Natural killer cell (primary cell): Measurements from ENCODE around the gene GRM4. TPM values are rescaled to one million over a fixed set of nuclear protein-coding genes. Genes with fewer than 3 reads are reported as not detected.

ENCODE experiments used
- ATAC-seq, 3 donors: fragments of 150-1000 bp in 2 of 3; fragments of 200-7000 bp in 1 of 3; cut with Tn5 transposase; 1 replicate in 1 of 3; 2 replicates in 2 of 3; pipeline ENCODE4 v1.10.0; 2021; ENCODE audit warnings: mild to moderate bottlenecking in 2 of 3, moderate library complexity in 2 of 3
- DNase-seq, 2 donors: peaks; one replicate each; pipeline versions ENCODE4 v3.0.0 to v3.0.0-alpha.2; 2013 to 2021; ENCODE audit warnings: mixed read lengths in 1 of 2
- H3K27ac ChIP-seq: one replicate; pipeline ENCODE4 v1.5.1; 2013; ENCODE audit warnings: mild to moderate bottlenecking, low read length
- H3K27me3 ChIP-seq: one replicate; pipeline ENCODE4 v1.6.1; 2013; ENCODE audit warnings: low read length; ENCODE audit not compliant: control insufficient read depth, insufficient read depth
- H3K36me3 ChIP-seq: one replicate; pipeline ENCODE4 v1.6.1; 2013; ENCODE audit warnings: low read length; ENCODE audit not compliant: control insufficient read depth, insufficient read depth
- H3K4me1 ChIP-seq: one replicate; pipeline ENCODE4 v1.6.1; 2013; ENCODE audit warnings: low read length; ENCODE audit not compliant: control insufficient read depth, insufficient read depth
- H3K4me3 ChIP-seq: one replicate; pipeline ENCODE4 v1.5.1; 2013; ENCODE audit warnings: low read length
- H3K9me3 ChIP-seq: one replicate; pipeline ENCODE4 v1.6.1; 2013; ENCODE audit warnings: low read length; ENCODE audit not compliant: control insufficient read depth, insufficient read depth
- H3K27ac Mint-ChIP-seq, 2 donors: one replicate each; pipeline ENCODE4 v1.8.0; 2022; ENCODE audit warnings: mild to moderate bottlenecking in 2 of 2, mixed read lengths in 2 of 2, moderate library complexity in 1 of 2
- H3K27me3 Mint-ChIP-seq, 2 donors: one replicate each; pipeline ENCODE4 v1.8.0; 2022; ENCODE audit warnings: low read depth in 2 of 2, mixed read lengths in 2 of 2
- H3K36me3 Mint-ChIP-seq: one replicate; pipeline ENCODE4 v1.8.0; 2022; ENCODE audit warnings: mixed read lengths
- H3K4me1 Mint-ChIP-seq, 2 donors: one replicate each; pipeline ENCODE4 v1.8.0; 2022; ENCODE audit warnings: mixed read lengths in 2 of 2
- H3K4me3 Mint-ChIP-seq: one replicate; pipeline ENCODE4 v1.8.0; 2022; ENCODE audit warnings: mild to moderate bottlenecking, moderate library complexity, mixed read lengths
- H3K9me3 Mint-ChIP-seq, 2 donors: one replicate each; pipeline ENCODE4 v1.8.0; 2022; ENCODE audit warnings: mixed read lengths in 2 of 2
- WGBS: methylation state at CpG from one replicate; pipeline ENCODE4 v1.1.7; 2013; ENCODE audit warnings: missing lambda C conversion rate; ENCODE audit not compliant: insufficient coverage; 5-methylcytosine and 5-hydroxymethylcytosine counted together
- intact Hi-C: fragments of 100-400 bp; cut with micrococcal nuclease; formaldehyde crosslinking; loops from one replicate; pipeline ENCODE4 v1.14.2; 2022
- total RNA-seq, 4 donors: library from RNA; stranded (reverse); fragments of 120-200 nt in 1 of 4; gene quantifications; one replicate each; pipeline versions ENCODE4 v1.2.3 to v1.2.4, GENCODE V29; 2013 to 2022
- TF ChIP-seq, protein P1 (sequence below): fragments of 200-600 bp; IDR thresholded peaks from one replicate; pipeline ENCODE4 v1.8.0; 2022; ENCODE audit warnings: antibody characterized with exemption

The GRM4 gene
- total RNA-seq, 3 donors from 2014 or later (not counting 1 experiment from before 2014, with no cell fraction given) = not detected

DNA sequence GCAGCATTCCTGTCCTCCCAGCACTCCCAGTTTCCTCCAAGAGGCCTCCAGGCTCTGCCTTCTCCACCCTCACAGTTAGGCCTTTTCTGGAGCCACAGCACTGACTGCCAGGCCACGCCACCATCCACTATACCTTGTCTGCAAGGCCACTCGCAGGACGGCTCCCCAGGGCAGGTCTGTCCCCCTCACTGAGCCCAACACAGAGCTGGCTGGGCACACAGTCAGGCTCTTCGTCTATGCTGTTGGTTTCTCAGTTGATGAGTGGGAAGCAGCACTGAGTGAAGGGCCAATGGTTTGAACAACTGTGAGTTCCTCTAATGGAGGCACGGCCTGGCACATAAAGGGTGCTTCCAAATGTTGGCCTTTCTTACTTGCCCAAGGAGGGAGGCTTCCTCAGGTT is 95.2 kb downstream of the GRM4 start:
- intact Hi-C loops = no loop called here
- WGBS = 91% methylated on average over 5 of the region's 5 CpGs
- ATAC-seq = no peak

DNA sequence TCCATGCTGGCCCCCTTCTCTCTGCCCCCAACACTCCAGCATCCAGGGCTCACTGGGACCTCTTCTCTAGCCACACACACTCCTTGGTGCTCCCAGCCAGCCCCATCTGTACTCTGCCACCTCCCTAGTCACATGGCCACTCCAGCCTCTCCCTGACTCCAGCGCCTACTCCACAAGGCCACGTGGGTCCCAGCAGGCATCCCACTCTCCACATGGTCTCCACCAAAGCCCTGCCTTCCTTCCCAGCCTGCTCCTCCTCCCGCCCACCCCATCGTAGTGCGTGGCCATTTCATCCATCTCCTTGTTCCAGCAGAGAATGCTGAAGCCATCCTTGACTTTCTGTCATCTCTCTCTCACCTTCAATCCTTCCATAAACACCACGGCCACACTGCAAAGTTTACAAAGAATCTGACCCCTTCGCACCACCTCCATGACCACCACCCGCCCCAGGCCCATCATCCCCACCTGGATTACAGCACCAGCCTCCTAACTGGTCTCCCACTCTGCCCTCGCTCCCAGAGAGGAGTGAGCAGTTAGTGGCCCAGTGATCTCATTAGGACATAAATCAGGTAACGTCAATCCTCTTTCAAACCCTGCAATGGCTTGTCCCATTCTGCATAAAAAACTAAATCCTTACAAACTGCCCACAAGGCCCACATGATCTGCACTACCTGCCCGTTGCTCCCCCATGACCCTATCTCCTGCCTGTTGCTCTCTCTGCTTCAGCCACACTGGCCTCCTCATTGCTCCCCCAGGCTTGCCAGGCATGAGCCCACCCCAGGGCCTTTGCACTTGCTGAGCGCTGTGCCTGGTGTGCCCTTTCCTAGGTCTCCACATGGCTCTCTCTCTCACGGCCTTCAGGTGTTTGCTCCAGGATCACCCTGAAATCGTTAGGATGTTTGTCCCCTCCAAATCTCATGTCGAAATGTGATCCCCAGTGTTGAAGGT is 96.2 kb downstream of the GRM4 start:
- peaks cover 12 to 27% of the 10 kb centered on the region in 2 donors for H3K27me3 Mint-ChIP-seq
- no peak overlapping the region for H3K27ac ChIP-seq
- WGBS = 85% methylated on average over 15 of the region's 15 CpGs
- no peaks in the 10 kb centered on the region for H3K9me3 Mint-ChIP-seq
- intact Hi-C loops = no loop called here
- H3K4me1 ChIP-seq = peaks cover 13% of the 10 kb centered on the region
- TF ChIP-seq, protein P1, sequence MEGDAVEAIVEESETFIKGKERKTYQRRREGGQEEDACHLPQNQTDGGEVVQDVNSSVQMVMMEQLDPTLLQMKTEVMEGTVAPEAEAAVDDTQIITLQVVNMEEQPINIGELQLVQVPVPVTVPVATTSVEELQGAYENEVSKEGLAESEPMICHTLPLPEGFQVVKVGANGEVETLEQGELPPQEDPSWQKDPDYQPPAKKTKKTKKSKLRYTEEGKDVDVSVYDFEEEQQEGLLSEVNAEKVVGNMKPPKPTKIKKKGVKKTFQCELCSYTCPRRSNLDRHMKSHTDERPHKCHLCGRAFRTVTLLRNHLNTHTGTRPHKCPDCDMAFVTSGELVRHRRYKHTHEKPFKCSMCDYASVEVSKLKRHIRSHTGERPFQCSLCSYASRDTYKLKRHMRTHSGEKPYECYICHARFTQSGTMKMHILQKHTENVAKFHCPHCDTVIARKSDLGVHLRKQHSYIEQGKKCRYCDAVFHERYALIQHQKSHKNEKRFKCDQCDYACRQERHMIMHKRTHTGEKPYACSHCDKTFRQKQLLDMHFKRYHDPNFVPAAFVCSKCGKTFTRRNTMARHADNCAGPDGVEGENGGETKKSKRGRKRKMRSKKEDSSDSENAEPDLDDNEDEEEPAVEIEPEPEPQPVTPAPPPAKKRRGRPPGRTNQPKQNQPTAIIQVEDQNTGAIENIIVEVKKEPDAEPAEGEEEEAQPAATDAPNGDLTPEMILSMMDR = no peak
- no peaks in the 10 kb centered on the region for H3K27me3 ChIP-seq
- DNase-seq = no peak
- H3K36me3 ChIP-seq = no peaks in the 10 kb centered on the region
- no peak overlapping the region for H3K4me3 ChIP-seq
- no peaks in the 10 kb centered on the region for H3K36me3 Mint-ChIP-seq
- no peaks in the 10 kb centered on the region for H3K9me3 ChIP-seq
- H3K4me1 Mint-ChIP-seq = peaks cover 10 to 13% of the 10 kb centered on the region in 2 donors
- no peak for ATAC-seq
- H3K4me3 Mint-ChIP-seq = no peak overlapping the region
- no peak overlapping the region for H3K27ac Mint-ChIP-seq

More for the DNA sequence above, 95.2 kb downstream of the GRM4 start:
- DNase-seq = no peak
- Histone ChIP-seq H3K36me3 (no peaks in the 10 kb centered on the region), H3K27me3 (no peaks in the 10 kb centered on the region), H3K9me3 (no peaks in the 10 kb centered on the region), H3K4me3 (no peak overlapping the region), H3K27ac (no peak overlapping the region), H3K4me1 (peaks cover 3% of the 10 kb centered on the region)
- H3K4me3 Mint-ChIP-seq = no peak overlapping the region
- peaks cover 10 to 12% of the 10 kb centered on the region in 2 donors for H3K4me1 Mint-ChIP-seq
- H3K27me3 Mint-ChIP-seq = peaks cover 22 to 35% of the 10 kb centered on the region in 2 donors
- no peak overlapping the region for H3K27ac Mint-ChIP-seq
- H3K36me3 Mint-ChIP-seq = no peaks in the 10 kb centered on the region
- no peaks in the 10 kb centered on the region for H3K9me3 Mint-ChIP-seq
- TF ChIP-seq, protein P1 = no peak

DNA sequence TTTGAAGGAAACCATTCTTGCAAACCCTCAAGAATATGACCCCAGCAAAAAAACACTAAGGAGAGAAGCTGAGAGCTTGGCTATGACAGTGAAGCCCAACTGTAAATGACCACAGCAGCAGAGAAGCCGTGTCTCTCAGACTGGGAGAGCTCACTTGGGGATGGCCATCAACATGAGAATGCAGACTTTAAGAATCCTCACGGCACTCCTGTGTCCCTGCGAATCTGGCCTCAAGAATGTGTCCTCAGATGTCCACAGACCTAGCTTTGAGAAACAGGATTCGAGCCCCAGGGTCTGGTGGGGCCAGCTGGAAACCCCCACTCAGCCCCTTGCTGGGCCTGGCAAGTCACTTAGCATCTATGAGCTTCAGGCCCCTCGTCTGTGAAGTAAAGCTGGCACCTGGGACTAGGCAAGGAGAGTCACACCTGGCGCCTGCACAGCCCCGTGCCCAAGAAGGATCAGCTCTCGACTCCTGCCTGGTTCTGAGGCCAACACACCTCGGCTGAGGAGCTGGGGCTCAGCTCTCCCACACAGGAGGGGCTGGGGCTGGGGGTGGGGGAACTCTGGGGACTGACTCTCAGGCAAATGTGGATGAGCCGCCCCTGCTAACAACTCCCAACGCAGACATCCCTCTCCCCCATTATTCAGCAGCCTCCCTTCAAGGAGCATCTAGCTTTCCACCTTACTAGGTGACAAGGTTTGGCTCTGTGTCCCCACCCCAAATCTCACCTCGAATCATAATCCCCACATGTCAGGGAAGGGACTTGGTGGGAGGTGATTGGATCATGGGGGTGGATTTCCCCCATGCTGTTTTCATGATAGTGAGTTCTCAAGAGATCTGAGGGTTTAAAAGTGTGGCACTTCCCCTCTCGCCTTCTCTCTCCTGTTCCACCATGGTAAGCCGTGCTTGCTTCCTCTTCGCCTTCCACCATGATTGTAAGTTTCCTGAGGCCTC is 97.7 kb downstream of the GRM4 start:
- H3K9me3 ChIP-seq = no peaks in the 10 kb centered on the region
- 72% methylated on average over 13 of the region's 15 CpGs for WGBS
- TF ChIP-seq, protein P1 = no peak
- no peak overlapping the region for H3K4me3 ChIP-seq
- no peak overlapping the region for H3K27ac Mint-ChIP-seq
- H3K4me1 Mint-ChIP-seq = peaks cover 16 to 22% of the 10 kb centered on the region in 2 donors
- ATAC-seq = no peak
- H3K27me3 Mint-ChIP-seq = peaks cover 8 to 27% of the 10 kb centered on the region in 2 donors
- H3K4me1 ChIP-seq = peaks cover 14% of the 10 kb centered on the region
- no peaks in the 10 kb centered on the region for H3K36me3 Mint-ChIP-seq
- no peaks in the 10 kb centered on the region for H3K36me3 ChIP-seq
- no peak overlapping the region for H3K27ac ChIP-seq
- H3K9me3 Mint-ChIP-seq = no peaks in the 10 kb centered on the region
- H3K27me3 ChIP-seq = no peaks in the 10 kb centered on the region
- DNase-seq = no peak
- no peak overlapping the region for H3K4me3 Mint-ChIP-seq
- intact Hi-C loops = no loop called here
